ENCODE measurements around the gene GRB7. TPM values are rescaled to one million over a fixed set of nuclear protein-coding genes. Genes with fewer than 3 reads are reported as not detected.

Gene GRB7
- total RNA-seq, 1 experiment from 2014 or later = 98.6 TPM

DNA sequence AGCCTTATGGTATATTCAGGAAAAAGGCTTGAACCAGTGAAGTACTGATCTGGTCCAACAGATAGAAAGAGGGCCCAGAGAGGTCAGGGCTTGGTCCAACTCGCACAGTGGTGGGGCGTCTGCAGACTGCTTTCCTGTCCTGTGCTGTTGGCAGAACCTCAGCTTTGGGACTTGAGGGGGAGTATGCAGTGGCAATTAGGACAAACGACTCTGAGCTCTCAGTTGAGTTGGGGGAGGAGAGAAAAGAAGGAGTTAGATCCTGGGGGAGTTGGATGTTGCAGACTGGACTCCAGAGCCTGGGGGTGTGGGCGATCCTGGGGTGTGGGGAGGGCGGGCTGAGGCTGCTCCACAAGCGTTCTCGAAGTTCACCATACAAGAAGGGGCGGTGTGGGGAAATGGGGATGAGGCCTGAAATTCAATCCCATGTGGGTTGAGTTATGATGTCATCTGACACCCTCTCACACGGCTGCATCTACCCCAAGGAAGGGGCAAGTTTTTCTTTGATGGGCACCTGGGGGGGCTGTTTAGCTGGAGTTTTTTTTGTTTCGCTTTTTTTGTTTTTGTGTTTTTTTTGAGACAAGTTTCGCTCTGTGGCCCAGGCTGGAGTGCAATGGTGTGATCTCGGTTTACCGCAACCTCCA is 14.6 kb downstream of the GRB7 start:
- no TSS peak for BruUV-seq (replicated peaks)
- H3K4me1 ChIP-seq = peaks cover 16% of the 10 kb centered on the region
- CTCF ChIA-PET = interaction anchor here (0.7 to 1.5 kb wide), 3 partner anchors 20 to 64 kb away, joined by 3 to 5 read pairs (median 4); partner anchors contain the start of genes ERBB2 and PGAP3
- no peak for TF ChIP-seq CTCF (IDR thresholded peaks at IDR 0.05; ENCODE audit: insufficient read depth in 1 of 2, low read depth in 1 of 2, low read length in 1 of 2, severe bottlenecking in 1 of 2, unreplicated experiment in 1 of 2)
- H3K27me3 ChIP-seq (replicated peaks; ENCODE audit: control insufficient read depth, insufficient read depth, low read length) = no peaks in the 10 kb centered on the region
- POLR2A ChIA-PET = no interaction called here
- H3K9me3 Mint-ChIP-seq (ENCODE audit: unreplicated experiment) = no peaks in the 10 kb centered on the region
- H3K4me3 Mint-ChIP-seq (ENCODE audit: unreplicated experiment) = peak overlapping the region; percentile 71
- peaks cover 8% of the 10 kb centered on the region for H3K4me1 Mint-ChIP-seq (ENCODE audit: low read depth, unreplicated experiment)
- 0 out of 2 replicates have a peak, but pooled peaks cover 1% of the 10 kb centered on the region for H3K36me3 ChIP-seq (ENCODE audit: control insufficient read depth, insufficient read depth, low read length)
- no peak overlapping the region for H3K4me3 ChIP-seq (ENCODE audit: low read depth, low read length)
- peaks cover 4% of the 10 kb centered on the region for H3K27me3 Mint-ChIP-seq (ENCODE audit: insufficient read depth, unreplicated experiment)
- H3K27ac Mint-ChIP-seq (ENCODE audit: unreplicated experiment) = no peak overlapping the region
- no peak for DNase-seq
- peaks cover 9% of the 10 kb centered on the region for H3K36me3 Mint-ChIP-seq (ENCODE audit: insufficient read depth, unreplicated experiment)
- intact Hi-C loops (cut with micrococcal nuclease; ENCODE audit: unreplicated experiment) = loop anchor here (10.0 kb wide), 1 partner anchor 198 kb away; no protein-coding TSS in a partner anchor
- no peaks in the 10 kb centered on the region for H3K9me3 ChIP-seq

DNA sequence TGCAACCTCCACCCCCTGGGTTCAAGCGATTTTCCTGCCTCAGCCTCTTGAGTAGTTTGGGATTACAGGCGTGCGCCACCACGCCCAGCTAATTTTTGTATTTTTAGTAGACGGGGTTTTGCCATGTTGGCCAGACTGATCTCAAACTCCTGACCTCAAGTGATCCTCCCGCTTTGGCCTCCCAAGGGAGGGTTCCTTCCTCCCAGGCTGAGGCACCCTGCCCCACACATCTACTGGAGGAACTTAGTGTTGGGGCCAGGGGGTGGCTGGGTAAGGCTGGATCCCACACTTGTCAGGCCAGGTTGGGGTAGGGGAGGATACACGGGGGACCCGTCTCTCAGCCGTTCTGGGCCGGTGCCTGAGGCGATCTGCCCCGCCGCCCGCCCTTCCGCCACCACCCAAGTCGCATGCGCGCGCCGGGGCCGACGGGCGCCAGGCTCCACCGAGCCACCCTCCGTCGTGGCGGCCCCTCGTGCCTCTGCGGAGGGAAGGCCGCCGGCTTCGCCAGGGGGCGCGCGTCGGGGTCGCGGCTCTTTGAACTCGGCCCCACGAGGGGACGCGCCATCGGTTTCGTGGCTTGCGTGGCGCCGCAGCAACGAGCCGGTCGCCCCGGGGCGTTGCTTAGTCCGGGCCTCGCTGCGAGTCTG is 15.9 kb downstream of the GRB7 start:
- BruUV-seq (replicated peaks) = no TSS peak
- Mint-ChIP-seq H3K4me3 (ENCODE audit: unreplicated experiment) (peak overlapping the region; percentile 71), H3K9me3 (ENCODE audit: unreplicated experiment) (no peaks in the 10 kb centered on the region), H3K36me3 (ENCODE audit: insufficient read depth, unreplicated experiment) (no peaks in the 10 kb centered on the region), H3K27me3 (ENCODE audit: insufficient read depth, unreplicated experiment) (peaks cover 4% of the 10 kb centered on the region), H3K27ac (ENCODE audit: unreplicated experiment) (peak overlapping the region; percentile 57), H3K4me1 (ENCODE audit: low read depth, unreplicated experiment) (peaks cover 8% of the 10 kb centered on the region)
- TF ChIP-seq CTCF (IDR thresholded peaks at IDR 0.05; ENCODE audit: insufficient read depth in 1 of 2, low read depth in 1 of 2, low read length in 1 of 2, severe bottlenecking in 1 of 2, unreplicated experiment in 1 of 2) = peak in 1 of 2 experiments; percentile 47
- peak overlapping the region; percentile 85 for H3K4me3 ChIP-seq (ENCODE audit: low read depth, low read length)
- intact Hi-C loops (cut with micrococcal nuclease; ENCODE audit: unreplicated experiment) = loop anchor here (1.0 to 10.0 kb wide), 5 partner anchors 14 to 199 kb away; partner anchors contain the start of genes IKZF3 and MIEN1
- peak in 1 of 2 experiments; percentile 82 for DNase-seq
- no peaks in the 10 kb centered on the region for H3K36me3 ChIP-seq (ENCODE audit: control insufficient read depth, insufficient read depth, low read length)
- POLR2A ChIA-PET = interaction anchor here (0.7 to 1.8 kb wide), 5 partner anchors 14 to 216 kb away, joined by 3 to 12 read pairs (median 4); partner anchors contain the start of genes ERBB2 and MIEN1
- CTCF ChIA-PET = interaction anchor here (0.8 to 2.4 kb wide), 10 partner anchors 9 to 132 kb away, joined by 3 to 15 read pairs (median 4); partner anchors contain the start of genes ERBB2, MIEN1 and PGAP3
- peaks cover 16% of the 10 kb centered on the region for H3K4me1 ChIP-seq
- no peaks in the 10 kb centered on the region for H3K9me3 ChIP-seq
- H3K27me3 ChIP-seq (replicated peaks; ENCODE audit: control insufficient read depth, insufficient read depth, low read length) = no peaks in the 10 kb centered on the region
